ENCODE data around the gene TCOF1. TPM values are rescaled to one million over a fixed set of nuclear protein-coding genes. Genes with fewer than 3 reads are reported as not detected.

TCOF1 gene, protein sequence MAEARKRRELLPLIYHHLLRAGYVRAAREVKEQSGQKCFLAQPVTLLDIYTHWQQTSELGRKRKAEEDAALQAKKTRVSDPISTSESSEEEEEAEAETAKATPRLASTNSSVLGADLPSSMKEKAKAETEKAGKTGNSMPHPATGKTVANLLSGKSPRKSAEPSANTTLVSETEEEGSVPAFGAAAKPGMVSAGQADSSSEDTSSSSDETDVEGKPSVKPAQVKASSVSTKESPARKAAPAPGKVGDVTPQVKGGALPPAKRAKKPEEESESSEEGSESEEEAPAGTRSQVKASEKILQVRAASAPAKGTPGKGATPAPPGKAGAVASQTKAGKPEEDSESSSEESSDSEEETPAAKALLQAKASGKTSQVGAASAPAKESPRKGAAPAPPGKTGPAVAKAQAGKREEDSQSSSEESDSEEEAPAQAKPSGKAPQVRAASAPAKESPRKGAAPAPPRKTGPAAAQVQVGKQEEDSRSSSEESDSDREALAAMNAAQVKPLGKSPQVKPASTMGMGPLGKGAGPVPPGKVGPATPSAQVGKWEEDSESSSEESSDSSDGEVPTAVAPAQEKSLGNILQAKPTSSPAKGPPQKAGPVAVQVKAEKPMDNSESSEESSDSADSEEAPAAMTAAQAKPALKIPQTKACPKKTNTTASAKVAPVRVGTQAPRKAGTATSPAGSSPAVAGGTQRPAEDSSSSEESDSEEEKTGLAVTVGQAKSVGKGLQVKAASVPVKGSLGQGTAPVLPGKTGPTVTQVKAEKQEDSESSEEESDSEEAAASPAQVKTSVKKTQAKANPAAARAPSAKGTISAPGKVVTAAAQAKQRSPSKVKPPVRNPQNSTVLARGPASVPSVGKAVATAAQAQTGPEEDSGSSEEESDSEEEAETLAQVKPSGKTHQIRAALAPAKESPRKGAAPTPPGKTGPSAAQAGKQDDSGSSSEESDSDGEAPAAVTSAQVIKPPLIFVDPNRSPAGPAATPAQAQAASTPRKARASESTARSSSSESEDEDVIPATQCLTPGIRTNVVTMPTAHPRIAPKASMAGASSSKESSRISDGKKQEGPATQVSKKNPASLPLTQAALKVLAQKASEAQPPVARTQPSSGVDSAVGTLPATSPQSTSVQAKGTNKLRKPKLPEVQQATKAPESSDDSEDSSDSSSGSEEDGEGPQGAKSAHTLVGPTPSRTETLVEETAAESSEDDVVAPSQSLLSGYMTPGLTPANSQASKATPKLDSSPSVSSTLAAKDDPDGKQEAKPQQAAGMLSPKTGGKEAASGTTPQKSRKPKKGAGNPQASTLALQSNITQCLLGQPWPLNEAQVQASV (N-terminal part only)
- 20.5 and 30.4 TPM in 2 replicates for total RNA-seq

GRCh38 chr5:150357326-150358260 lies at the start of gene TCOF1:
Gene TCOF1, plus strand, starts transcription at chr5:150357697. Its CDS starts 50 bp downstream, at chr5:150357747.

DNA sequence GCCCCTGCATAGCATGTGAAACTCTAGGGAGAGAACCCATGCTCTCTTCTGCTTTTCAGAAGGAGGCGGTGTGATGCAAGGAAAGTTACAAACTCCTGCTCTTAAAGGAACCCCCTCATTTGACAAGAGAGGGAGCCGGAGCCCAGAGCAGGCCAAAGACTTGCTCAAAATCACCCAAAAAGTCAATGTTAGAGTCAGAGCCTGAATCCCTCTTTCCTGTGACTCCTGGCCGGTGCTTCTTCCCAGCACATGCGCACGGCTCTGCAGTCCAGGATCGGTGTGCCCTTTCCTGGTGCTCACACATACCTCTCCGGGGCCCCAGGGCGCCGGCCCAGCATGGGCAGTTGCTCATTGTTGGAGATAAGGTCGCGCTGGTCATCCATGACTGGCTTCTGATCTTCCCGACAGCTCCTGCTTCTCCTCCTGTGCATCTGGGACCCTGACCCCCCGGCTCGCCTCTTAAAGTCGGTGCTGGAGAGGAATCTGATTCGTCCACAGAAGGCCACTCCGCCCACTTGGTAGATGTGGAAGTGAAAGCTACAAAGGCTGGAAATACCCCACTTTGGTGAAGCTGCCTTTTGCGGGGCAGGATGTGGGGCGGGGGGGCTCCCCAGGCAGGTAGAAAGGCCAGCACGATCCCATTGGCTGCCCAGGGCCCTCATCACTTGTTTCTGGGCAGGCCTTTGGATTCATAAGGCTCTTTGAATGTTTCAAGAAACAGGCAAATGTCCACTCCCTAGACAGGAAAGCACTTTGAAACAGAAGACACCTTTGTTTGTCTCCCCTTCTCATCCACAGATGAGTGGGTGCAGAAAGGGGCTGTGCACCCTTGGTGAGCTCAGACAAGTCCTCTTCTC lies 55.0 kb downstream of the TCOF1 start, which contains the start of gene CD74:
Gene CD74 (minus strand): TSS at position 592 of the 857 bp plus-strand sequence. CDS start 161 bp downstream, at position 431.

Other genes starting within 250 kb of the TCOF1 start
- gene PDGFRB, start 201.9 kb upstream of the TCOF1 start, total RNA-seq, result 94.2 and 160 TPM in 2 replicates
- 0.12 TPM in 1 of 2 replicates, not detected in the other for gene CDX1, start 190.9 kb upstream of the TCOF1 start, total RNA-seq
- under 0.01 TPM in 1 of 2 replicates, not detected in the other for gene SLC6A7, start 167.6 kb upstream of the TCOF1 start, total RNA-seq
- gene CAMK2A, start 67.9 kb upstream of the TCOF1 start, total RNA-seq, result 1.4 and 1.8 TPM in 2 replicates
- gene ARSI, start 54.8 kb upstream of the TCOF1 start, total RNA-seq, result 18.1 and 34.3 TPM in 2 replicates
- 0.22 and 0.25 TPM in 2 replicates for gene CD74, start 55.2 kb downstream of the TCOF1 start, total RNA-seq
- gene RPS14, start 92.0 kb downstream of the TCOF1 start, total RNA-seq, result 3,197 and 3,806 TPM in 2 replicates
- 33.4 and 39.5 TPM in 2 replicates for gene NDST1, start 150.4 kb downstream of the TCOF1 start, total RNA-seq

Measured in uterine smooth muscle cell (primary cell).